Activated B cell treated with CpG ODN at 0.5 μM for 24 hours (primary cell): ENCODE data around the gene RASGRP1. TPM values are rescaled to one million over a fixed set of nuclear protein-coding genes. Genes with fewer than 3 reads are reported as not detected.

Experiments
- ATAC-seq: fragments of 200-7000 bp; cut with Tn5 transposase; one replicate; pipeline ENCODE4 v1.10.0; 2021; ENCODE audit warnings: low read depth, mild to moderate bottlenecking, moderate library complexity
- CTCF ChIA-PET: fragments of 350-600 bp; sonication (Branson Sonifier 250); formaldehyde crosslinking; loops from one replicate; lab custom pipeline; 2021; ENCODE audit warnings: antibody characterized with exemption; lab: Charles Lee
- POLR2A ChIA-PET: fragments of 350-600 bp; sonication (Branson Sonifier 250); formaldehyde crosslinking; loops from one replicate; lab custom pipeline; 2021; ENCODE audit warnings: antibody characterized with exemption; lab: Charles Lee
- DNase-seq: peaks from one replicate; pipeline ENCODE4 v3.0.0; 2022
- H3K27ac Mint-ChIP-seq: one replicate; pipeline ENCODE4 v1.8.0; 2020; ENCODE audit warnings: mixed read lengths
- H3K27me3 Mint-ChIP-seq: one replicate; pipeline ENCODE4 v1.8.0; 2021; ENCODE audit warnings: mixed read lengths
- H3K36me3 Mint-ChIP-seq: one replicate; pipeline ENCODE4 v1.8.0; 2021; ENCODE audit warnings: low read depth, mixed read lengths
- H3K4me1 Mint-ChIP-seq: one replicate; pipeline ENCODE4 v1.8.0; 2021; ENCODE audit warnings: mixed read lengths
- H3K4me3 Mint-ChIP-seq: one replicate; pipeline ENCODE4 v1.8.0; 2020; ENCODE audit warnings: mild to moderate bottlenecking, mixed read lengths
- H3K9me3 Mint-ChIP-seq: one replicate; pipeline ENCODE4 v1.8.0; 2020; ENCODE audit warnings: mixed read lengths
- CTCF ChIP-seq: fragments of 200-600 bp; IDR thresholded peaks from one replicate; pipeline ENCODE4 v1.8.0; 2022; ENCODE audit warnings: antibody characterized with exemption, mild to moderate bottlenecking
- intact Hi-C: fragments of 100-400 bp; cut with micrococcal nuclease; formaldehyde crosslinking; loops from one replicate; pipeline ENCODE4 v1.15.1; 2024
- total RNA-seq: library from RNA; stranded (reverse); gene quantifications from 2 replicates; pipeline ENCODE4 v1.2.3, GENCODE V29; 2022

The RASGRP1 gene
- total RNA-seq, 1 donor from 2014 or later = 37.7 TPM

- H3K4me1 Mint-ChIP-seq = peaks cover 29% of the 10 kb centered on the region
- H3K4me3 Mint-ChIP-seq = no peak overlapping the region
- POLR2A ChIA-PET = interaction anchor here (0.7 kb wide), 1 partner anchor 13 kb away, joined by 3 read pairs; no protein-coding TSS in a partner anchor
- H3K27ac Mint-ChIP-seq = no peak overlapping the region
- intact Hi-C loops = no loop called here
- no peaks in the 10 kb centered on the region for H3K9me3 Mint-ChIP-seq
- ATAC-seq (no peak), DNase-seq (no peak)
- CTCF ChIA-PET = no interaction called here
- H3K36me3 Mint-ChIP-seq = peaks cover 44% of the 10 kb centered on the region
- no peak for TF ChIP-seq CTCF
- H3K27me3 Mint-ChIP-seq = no peaks in the 10 kb centered on the region
Observed at GRCh38 chr15:38535491-38536200, 29.0 kb downstream of the RASGRP1 start.

GRCh38 chr15:38534691-38535090 is 29.9 kb downstream of the RASGRP1 start:
- CTCF ChIA-PET = no interaction called here

GRCh38 chr15:38533926-38534325 is 30.7 kb downstream of the RASGRP1 start:
- H3K4me3 Mint-ChIP-seq = no peak overlapping the region
- no peak for ATAC-seq
- no peaks in the 10 kb centered on the region for H3K27me3 Mint-ChIP-seq
- H3K4me1 Mint-ChIP-seq = peaks cover 23% of the 10 kb centered on the region
- DNase-seq = no peak
- intact Hi-C loops = no loop called here
- TF ChIP-seq CTCF = no peak
- POLR2A ChIA-PET = interaction anchor here (1.6 kb wide), 1 partner anchor 19 kb away, joined by 3 read pairs; no protein-coding TSS in a partner anchor
- peaks cover 55% of the 10 kb centered on the region for H3K36me3 Mint-ChIP-seq
- CTCF ChIA-PET = no interaction called here
- H3K9me3 Mint-ChIP-seq = no peaks in the 10 kb centered on the region
- no peak overlapping the region for H3K27ac Mint-ChIP-seq

More at GRCh38 chr15:38534691-38535090, 29.9 kb downstream of the RASGRP1 start:
- H3K27me3 Mint-ChIP-seq = no peaks in the 10 kb centered on the region
- no peak for TF ChIP-seq CTCF
- H3K27ac Mint-ChIP-seq = no peak overlapping the region
- peaks cover 52% of the 10 kb centered on the region for H3K36me3 Mint-ChIP-seq
- DNase-seq = no peak
- intact Hi-C loops = no loop called here
- no peak overlapping the region for H3K4me3 Mint-ChIP-seq
- peaks cover 26% of the 10 kb centered on the region for H3K4me1 Mint-ChIP-seq
- POLR2A ChIA-PET = no interaction called here
- ATAC-seq = no peak
- H3K9me3 Mint-ChIP-seq = no peaks in the 10 kb centered on the region

- no peak overlapping the region for H3K4me3 Mint-ChIP-seq
- POLR2A ChIA-PET = interaction anchor here (1.6 kb wide), 1 partner anchor 19 kb away, joined by 3 read pairs; no protein-coding TSS in a partner anchor
- no peak for ATAC-seq
Observed at GRCh38 chr15:38533416-38533915, 31.1 kb downstream of the RASGRP1 start.

More at GRCh38 chr15:38533416-38533915, 31.1 kb downstream of the RASGRP1 start:
- Mint-ChIP-seq H3K4me1 (peaks cover 23% of the 10 kb centered on the region), H3K36me3 (peaks cover 58% of the 10 kb centered on the region), H3K27me3 (no peaks in the 10 kb centered on the region), H3K9me3 (no peaks in the 10 kb centered on the region), H3K27ac (no peak overlapping the region)
- DNase-seq = no peak
- intact Hi-C loops = no loop called here
- no peak for TF ChIP-seq CTCF
- CTCF ChIA-PET = no interaction called here
